H54 (cell line): ENCODE measurements around the gene APP.
"Not testable (repeated sequence)": the region's sequence is repeated elsewhere in the genome, so short reads cannot be mapped to it uniquely, and the experiment has no call there.

Source experiments
- DNase-seq: peaks from one replicate; pipeline ENCODE4 v3.0.0; 2011; ENCODE audit warnings: low spot score, mixed read lengths; ENCODE audit not compliant: insufficient read length
- FAIRE-seq: peaks from 3 replicates; lab custom pipeline; 2011; peaks lifted over from hg19 to GRCh38; lab: Jason Lieb, UNC
- POLR2A ChIP-seq: IDR thresholded peaks from 2 replicates; pipeline ENCODE4 v1.6.1; 2011; ENCODE audit warnings: low read depth, mild to moderate bottlenecking, low read length

APP gene

GRCh38 chr21:26036916-26037315 lies 133.7 kb downstream of the APP start:
- TF ChIP-seq POLR2A = no peak
- FAIRE-seq (no peak), DNase-seq (no peak)

GRCh38 chr21:26032263-26032662 lies 138.3 kb downstream of the APP start:
- FAIRE-seq (no peak), DNase-seq (no peak)
- TF ChIP-seq POLR2A = no peak

DNA sequence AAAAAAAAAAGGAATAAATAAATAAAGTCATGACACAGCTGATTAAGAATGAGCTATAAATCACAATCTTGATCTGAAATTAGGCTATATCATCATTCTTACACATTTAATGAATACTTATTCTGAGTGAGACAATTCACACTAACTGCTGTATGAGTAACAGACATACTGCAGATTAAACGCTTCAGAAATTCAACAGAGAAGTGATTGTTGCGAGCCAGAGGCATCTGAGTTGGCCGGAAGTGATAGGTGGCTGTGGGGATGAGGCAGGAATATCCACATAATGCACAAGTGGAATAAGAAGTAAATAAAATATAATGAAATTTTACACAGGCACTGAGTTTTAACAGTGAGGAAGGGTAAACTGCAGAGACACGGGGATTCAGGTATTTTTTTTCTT lies 142.4 kb downstream of the APP start:
- no peak for TF ChIP-seq POLR2A
- no peak for DNase-seq
- no peak for FAIRE-seq

GRCh38 chr21:26027696-26028095 lies 142.9 kb downstream of the APP start:
- FAIRE-seq (no peak), DNase-seq (no peak)
- no peak for TF ChIP-seq POLR2A

- no peak for DNase-seq
- no peak for TF ChIP-seq POLR2A
- no peak for FAIRE-seq
Observed at GRCh38 chr21:26025536-26026512, 144.7 kb downstream of the APP start.

GRCh38 chr21:26023406-26023805 lies 147.2 kb downstream of the APP start:
- not testable (repeated sequence) for DNase-seq, FAIRE-seq

DNA sequence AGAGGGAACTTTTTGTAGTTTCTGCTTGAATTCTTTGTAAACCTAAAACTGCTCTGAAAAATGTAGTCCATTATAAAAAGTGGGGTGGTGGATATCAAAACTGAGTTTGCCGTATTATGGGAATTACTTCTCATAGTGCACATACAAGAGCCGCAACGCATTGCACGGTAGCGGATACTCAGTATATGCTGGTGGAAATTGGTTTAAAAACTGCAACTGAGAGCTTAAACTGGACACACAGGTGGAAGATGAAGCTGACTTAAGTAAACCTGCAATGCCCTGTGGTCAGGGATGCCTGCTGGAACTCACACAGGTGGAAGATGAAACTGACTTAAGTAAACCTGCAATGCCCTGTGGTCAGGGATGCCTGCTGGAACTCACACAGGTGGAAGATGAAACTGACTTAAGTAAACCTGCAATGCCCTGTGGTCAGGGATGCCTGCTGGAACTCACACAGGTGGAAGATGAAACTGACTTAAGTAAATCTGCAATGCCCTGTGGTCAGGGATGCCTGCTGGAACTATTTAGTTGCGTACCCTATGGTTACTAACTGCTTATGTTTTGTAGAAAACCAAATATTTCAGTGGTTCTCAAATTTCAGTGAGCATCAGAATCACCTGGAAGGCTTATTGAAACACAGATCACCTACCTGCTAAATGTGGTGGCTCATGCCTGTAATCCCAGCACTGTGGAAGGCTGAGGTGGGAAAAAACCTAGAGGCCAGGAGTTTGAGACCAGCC lies 147.8 kb downstream of the APP start:
- not testable (repeated sequence) for DNase-seq

DNA sequence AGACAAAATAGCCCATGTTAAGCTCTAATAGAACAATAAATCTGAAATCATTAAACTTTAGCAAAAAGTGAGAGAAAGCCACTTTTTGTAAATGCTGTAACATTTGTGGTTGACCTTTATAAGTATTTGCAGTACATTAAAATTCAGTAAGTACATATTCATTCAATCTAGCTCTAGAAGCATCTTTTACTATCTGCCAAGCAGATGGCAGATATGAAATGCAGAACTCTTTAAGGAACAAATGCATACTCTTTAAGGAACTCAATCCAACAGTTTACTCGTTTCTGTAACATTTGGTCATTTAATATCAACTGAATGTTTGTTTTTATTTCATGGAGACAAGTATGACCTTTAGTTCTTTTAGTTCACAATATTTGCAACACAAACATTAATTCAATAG lies 150.1 kb downstream of the APP start:
- FAIRE-seq = no peak
- no peak for TF ChIP-seq POLR2A
- DNase-seq = no peak

More for the DNA sequence above, 147.8 kb downstream of the APP start:
- FAIRE-seq = not testable (repeated sequence)

DNA sequence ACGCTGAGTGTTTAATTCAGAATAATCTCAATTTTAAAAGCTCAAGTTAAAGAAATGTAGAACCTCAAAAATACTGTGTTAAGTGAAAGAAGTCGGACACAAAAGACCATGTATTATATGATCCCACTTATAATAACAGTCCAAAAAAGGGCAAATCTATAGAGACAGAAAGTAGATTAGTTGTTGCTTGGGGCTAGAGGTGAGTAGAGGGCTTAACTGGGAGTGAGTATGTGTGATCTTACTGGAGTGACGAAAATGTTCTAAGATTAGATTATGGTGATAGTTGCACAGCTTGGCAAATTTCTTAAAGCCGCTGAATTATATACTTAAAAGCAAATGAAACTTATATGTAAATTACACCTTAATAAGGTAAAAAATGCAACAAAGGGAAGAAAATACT lies 150.5 kb downstream of the APP start:
- no peak for FAIRE-seq
- no peak for DNase-seq
- no peak for TF ChIP-seq POLR2A

GRCh38 chr21:26019236-26019635 lies 151.3 kb downstream of the APP start:
- FAIRE-seq (no peak), DNase-seq (no peak)
- no peak for TF ChIP-seq POLR2A

DNA sequence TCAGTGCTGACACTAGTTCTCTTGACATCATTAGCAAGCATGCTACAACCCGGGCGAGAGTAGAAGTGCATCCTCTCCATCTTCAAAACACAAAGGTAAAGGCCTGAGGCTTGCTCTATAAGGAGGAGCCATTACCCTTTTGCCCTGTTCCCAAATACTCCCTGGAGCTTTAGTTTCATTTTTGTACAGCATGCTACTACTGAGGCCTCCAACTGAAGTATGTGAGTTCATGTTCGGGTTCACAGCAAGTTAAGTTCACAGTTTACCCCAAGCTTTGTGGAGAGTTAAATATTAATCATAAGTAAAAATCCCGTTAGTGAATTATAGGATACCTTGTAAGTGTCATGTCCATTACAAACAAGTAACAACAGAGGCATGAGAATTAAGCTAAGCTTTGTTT lies 156.6 kb downstream of the APP start:
- no peak for FAIRE-seq
- TF ChIP-seq POLR2A = no peak

GRCh38 chr21:26012482-26012881 lies 158.1 kb downstream of the APP start:
- not testable (repeated sequence) for FAIRE-seq, DNase-seq

More for the DNA sequence above, 156.6 kb downstream of the APP start:
- DNase-seq = no peak

GRCh38 chr21:26011292-26011940 lies 159.2 kb downstream of the APP start:
- TF ChIP-seq POLR2A = no peak
- DNase-seq (no peak), FAIRE-seq (no peak)

- no peak for DNase-seq
- no peak for FAIRE-seq
Observed at GRCh38 chr21:26007951-26008498, 162.5 kb downstream of the APP start.

More at GRCh38 chr21:26007951-26008498, 162.5 kb downstream of the APP start:
- TF ChIP-seq POLR2A = no peak
